B cell (primary cell): ENCODE results near the gene EMC6. TPM values are rescaled to one million over a fixed set of nuclear protein-coding genes. Genes with fewer than 3 reads are reported as not detected.

Experiments
- ATAC-seq: fragments of 200-7000 bp; cut with Tn5 transposase; one replicate; pipeline ENCODE4 v1.10.0; 2021; ENCODE audit warnings: low read depth, mild to moderate bottlenecking, moderate number of reproducible peaks, moderate library complexity
- CTCF ChIA-PET: fragments of 350-600 bp; sonication (Branson Sonifier 250); formaldehyde crosslinking; loops from one replicate; lab custom pipeline; 2021; ENCODE audit warnings: antibody characterized with exemption, inconsistent platforms; lab: Charles Lee
- POLR2A ChIA-PET: fragments of 350-600 bp; sonication (Branson Sonifier 250); formaldehyde crosslinking; loops from one replicate; lab custom pipeline; 2021; ENCODE audit warnings: antibody characterized with exemption; lab: Charles Lee
- DNase-seq: peaks from one replicate; pipeline ENCODE4 v3.0.0; 2013
- H2AFZ ChIP-seq: 2 replicates; pipeline ENCODE4 v1.6.1; 2012; ENCODE audit warnings: mild to moderate bottlenecking, low read depth, low read length; ENCODE audit not compliant: insufficient read depth, poor library complexity, severe bottlenecking
- H3K27ac ChIP-seq, 2 donors: 1 replicate in 1 of 2; 2 replicates in 1 of 2; pipeline ENCODE4 v1.5.1; 2012 to 2013; ENCODE audit warnings: low read length in 2 of 2, mild to moderate bottlenecking in 2 of 2, moderate library complexity in 1 of 2
- H3K27me3 ChIP-seq, 4 experiments: fragments of 200-600 bp in 1 of 4; sonication (generic) in 1 of 4; replicated peaks in 1 of 4; 1 replicate in 2 of 4; 2 replicates in 2 of 4; pipeline versions ENCODE4 v1.6.1 to v1.7.0; 2013 to 2016; ENCODE audit warnings: low read length in 3 of 4, mild to moderate bottlenecking in 2 of 4, mixed read lengths in 1 of 4, moderate library complexity in 1 of 4; ENCODE audit not compliant: insufficient read depth in 4 of 4, control insufficient read depth in 3 of 4; ENCODE audit errors: control extremely low read depth in 1 of 4
- H3K36me3 ChIP-seq, 2 experiments: replicated peaks in 1 of 2; 1 replicate in 1 of 2; 2 replicates in 1 of 2; pipeline versions ENCODE4 v1.6.1 to v1.7.1; 2013; ENCODE audit warnings: low read length in 1 of 2; ENCODE audit not compliant: insufficient read depth in 2 of 2, control insufficient read depth in 1 of 2; ENCODE audit errors: control extremely low read depth in 1 of 2, extremely low read depth in 1 of 2
- H3K4me1 ChIP-seq, 2 donors: fragments of 200-600 bp in 1 of 2; sonication (generic) in 1 of 2; 1 replicate in 1 of 2; 2 replicates in 1 of 2; pipeline versions ENCODE4 v1.5.1 to v1.6.1; 2013 to 2017; ENCODE audit warnings: low read length in 2 of 2; ENCODE audit not compliant: control insufficient read depth in 2 of 2, insufficient read depth in 2 of 2
- H3K4me2 ChIP-seq: replicated peaks from 2 replicates; pipeline ENCODE3; 2012; ENCODE audit warnings: mild to moderate bottlenecking, low read depth, low read length; ENCODE audit not compliant: poor library complexity, severe bottlenecking
- H3K4me3 ChIP-seq, 5 experiments: fragments of 200-600 bp in 1 of 5; sonication (generic) in 1 of 5; 1 replicate in 3 of 5; 2 replicates in 2 of 5; pipeline versions ENCODE4 v1.5.1 to v1.7.0; 2011 to 2016; ENCODE audit warnings: low read length in 4 of 5, mild to moderate bottlenecking in 4 of 5, low read depth in 2 of 5, control low read depth in 1 of 5, moderate library complexity in 1 of 5; ENCODE audit not compliant: insufficient read depth in 1 of 5; ENCODE audit errors: control extremely low read depth in 1 of 5, extremely low read depth in 1 of 5
- H3K79me2 ChIP-seq: fragments of 200-600 bp; sonication (generic); one replicate; pipeline ENCODE4 v1.6.0; 2016; ENCODE audit warnings: low read length; ENCODE audit not compliant: control insufficient read depth, insufficient read depth
- H3K9ac ChIP-seq: fragments of 200-600 bp; sonication (generic); 2 replicates; pipeline ENCODE4 v1.6.1; 2017; ENCODE audit warnings: mild to moderate bottlenecking, low read length, moderate library complexity
- H3K9me3 ChIP-seq, 3 donors: one replicate each; pipeline versions ENCODE4 v1.6.1 to v1.7.1; 2013; ENCODE audit warnings: low read length in 2 of 3; ENCODE audit not compliant: control insufficient read depth in 2 of 3, insufficient read depth in 1 of 3; ENCODE audit errors: control extremely low read depth in 1 of 3
- H4K20me1 ChIP-seq: 2 replicates; pipeline ENCODE4 v1.6.0; 2012; ENCODE audit warnings: mild to moderate bottlenecking, low read length; ENCODE audit not compliant: insufficient read depth, control insufficient read depth, poor library complexity, severe bottlenecking
- H3K27ac Mint-ChIP-seq: one replicate; pipeline ENCODE4 v1.8.0; 2021; ENCODE audit warnings: mixed read lengths
- H3K27me3 Mint-ChIP-seq: one replicate; pipeline ENCODE4 v1.8.0; 2021; ENCODE audit warnings: mixed read lengths
- H3K4me1 Mint-ChIP-seq: one replicate; pipeline ENCODE4 v1.8.0; 2021; ENCODE audit warnings: mixed read lengths
- H3K4me3 Mint-ChIP-seq: one replicate; pipeline ENCODE4 v1.8.0; 2021; ENCODE audit warnings: mixed read lengths
- H3K9me3 Mint-ChIP-seq: one replicate; pipeline ENCODE4 v1.8.0; 2022; ENCODE audit warnings: mixed read lengths; ENCODE audit not compliant: insufficient read depth
- CTCF ChIP-seq: fragments of 200-600 bp; IDR thresholded peaks from one replicate; pipeline ENCODE4 v1.8.0; 2022; ENCODE audit warnings: antibody characterized with exemption, mild to moderate bottlenecking
- EZH2 ChIP-seq: IDR thresholded peaks from 2 replicates; pipeline ENCODE4 v1.6.1; 2012; ENCODE audit warnings: borderline replicate concordance, low read depth, mild to moderate bottlenecking, moderate library complexity, low read length; ENCODE audit not compliant: insufficient read depth, poor library complexity, severe bottlenecking
- WGBS: methylation state at CpG from one replicate; pipeline ENCODE4 v1.1.5; 2013; ENCODE audit warnings: missing lambda C conversion rate; ENCODE audit not compliant: insufficient coverage; 5-methylcytosine and 5-hydroxymethylcytosine counted together
- intact Hi-C: fragments of 100-400 bp; cut with micrococcal nuclease; formaldehyde crosslinking; loops from one replicate; pipeline ENCODE4 v1.10.0; 2022
- polyA plus RNA-seq: library from polyadenylated mRNA; depleted of rRNA; stranded (reverse); fragments of >200 nt; gene quantifications from 2 replicates; pipeline ENCODE4 v1.2.3, GENCODE V29; 2012
- total RNA-seq, 2 donors: library from RNA; stranded (reverse); fragments of 120-200 nt in 1 of 2; gene quantifications; 1 replicate in 1 of 2; 2 replicates in 1 of 2; pipeline versions ENCODE4 v1.2.3 to v1.2.4, GENCODE V29; 2013 to 2022

Gene EMC6
- total and polyA plus RNA-seq, 2 donors (not counting 1 experiment from before 2014, with no cell fraction given), result 21.1 to 23.4 TPM

DNA sequence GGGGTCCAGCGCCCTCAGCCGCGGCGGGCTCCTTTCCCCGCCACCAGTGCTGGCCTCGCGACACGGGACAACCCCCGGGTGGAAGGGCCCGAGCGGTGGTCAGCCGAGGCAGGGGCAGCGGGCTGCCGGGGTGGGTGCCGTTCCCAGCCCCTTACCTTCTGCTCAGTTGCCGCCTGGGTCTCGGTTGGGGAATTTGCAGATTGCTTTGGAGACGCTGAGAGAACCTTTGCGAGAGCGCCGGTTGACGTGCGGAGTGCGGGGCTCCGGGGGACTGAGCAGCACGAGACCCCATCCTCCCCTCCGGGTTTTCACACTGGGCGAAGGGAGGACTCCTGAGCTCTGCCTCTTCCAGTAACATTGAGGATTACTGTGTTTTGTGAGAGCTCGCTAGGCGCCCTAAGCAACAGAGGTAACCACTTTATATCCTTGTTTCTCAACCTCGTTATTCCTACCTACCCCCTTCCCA is 31.7 kb upstream of the EMC6 start:
- peak overlapping the region; percentile 77 for H3K4me2 ChIP-seq
- Mint-ChIP-seq H3K4me1 (peaks cover 34% of the 10 kb centered on the region), H3K27ac (peak overlapping the region; percentile 59), H3K27me3 (no peaks in the 10 kb centered on the region), H3K9me3 (no peaks in the 10 kb centered on the region), H3K4me3 (peak overlapping the region; percentile 99)
- intact Hi-C loops, result loop anchor here (1.0 to 2.0 kb wide), 6 partner anchors 9 to 588 kb away; partner anchors contain the start of genes CYB5D2, EMC6, NCBP3 and TAX1BP3
- H3K36me3 ChIP-seq, result peaks cover 0 to 3% of the 10 kb centered on the region in 2 experiments
- WGBS, result under 1% methylated on average over 24 of the region's 31 CpGs
- peaks cover 45% of the 10 kb centered on the region for H3K79me2 ChIP-seq
- H3K4me1 ChIP-seq, result peaks cover 4 to 15% of the 10 kb centered on the region in 2 donors
- ATAC-seq (no peak), DNase-seq (no peak)
- peak overlapping the region; percentile 26 to 80 (median 76) for H3K4me3 ChIP-seq
- H3K27ac ChIP-seq, result peak overlapping the region; percentile 90 to 97
- no peak for TF ChIP-seq CTCF
- TF ChIP-seq EZH2, result no peak
- peaks cover 4% of the 10 kb centered on the region for H4K20me1 ChIP-seq
- POLR2A ChIA-PET, result interaction anchor here (0.6 to 1.4 kb wide), 5 partner anchors 22 to 506 kb away, joined by 3 to 5 read pairs (median 3); partner anchors contain the start of genes CYB5D2, EMC6, TAX1BP3 and ZZEF1
- H3K9ac ChIP-seq, result peak overlapping the region; percentile 83
- no peaks in the 10 kb centered on the region for H3K9me3 ChIP-seq
- CTCF ChIA-PET, result interaction anchor here (1.0 to 2.4 kb wide), 9 partner anchors 8 to 588 kb away, joined by 3 to 14 read pairs (median 6); no protein-coding TSS in a partner anchor
- H3K27me3 ChIP-seq, result no peaks in the 10 kb centered on the region
- peak overlapping the region; percentile 85 for H2AFZ ChIP-seq

DNA sequence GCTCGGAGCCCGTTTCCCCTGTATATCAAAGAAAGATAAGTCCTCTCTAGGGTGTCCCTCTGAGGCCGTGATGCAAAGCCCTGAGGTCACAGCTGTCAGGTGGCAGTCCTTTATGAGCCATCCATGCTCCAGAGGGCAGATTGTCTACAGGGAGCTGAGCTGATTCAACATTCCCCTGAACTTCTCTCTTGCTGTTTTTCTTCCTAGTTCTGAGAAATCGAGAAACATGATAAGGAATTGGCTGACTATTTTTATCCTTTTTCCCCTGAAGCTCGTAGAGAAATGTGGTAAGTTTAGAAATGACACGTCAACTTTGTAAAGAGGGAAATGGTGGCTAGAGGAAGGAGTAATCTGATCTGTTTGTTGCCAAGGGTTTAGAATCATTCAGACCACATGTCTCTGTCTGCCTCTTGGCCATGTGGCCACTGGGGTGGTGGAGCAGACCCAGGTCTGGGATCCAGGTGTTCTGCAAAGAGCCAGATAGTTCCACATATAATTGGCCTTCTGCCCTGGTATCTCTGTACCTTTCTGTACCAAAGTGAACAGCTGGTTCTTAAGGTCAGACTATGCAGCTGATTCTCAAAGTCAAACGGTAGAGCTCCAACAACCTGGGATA is 28.5 kb upstream of the EMC6 start:
- DNase-seq, result no peak
- no peaks in the 10 kb centered on the region for H3K9me3 ChIP-seq
- no peaks in the 10 kb centered on the region for H4K20me1 ChIP-seq
- Mint-ChIP-seq H3K4me1 (peaks cover 28% of the 10 kb centered on the region), H3K27ac (peak overlapping the region; percentile 5), H3K9me3 (no peaks in the 10 kb centered on the region), H3K27me3 (no peaks in the 10 kb centered on the region), H3K4me3 (no peak overlapping the region)
- H2AFZ ChIP-seq, result no peak overlapping the region
- intact Hi-C loops, result no loop called here
- ChIA-PET CTCF (no interaction called here), POLR2A (no interaction called here)
- peaks cover 5 to 17% of the 10 kb centered on the region in 2 donors for H3K4me1 ChIP-seq
- ATAC-seq, result no peak
- no peaks in the 10 kb centered on the region for H3K27me3 ChIP-seq
- TF ChIP-seq CTCF (no peak), EZH2 (no peak)
- no peak overlapping the region for H3K4me3 ChIP-seq
- 9% methylated on average over 7 of the region's 7 CpGs for WGBS
- H3K36me3 ChIP-seq, result no peaks in the 10 kb centered on the region
- H3K79me2 ChIP-seq, result peaks cover 26% of the 10 kb centered on the region
- no peak overlapping the region for H3K9ac ChIP-seq
- H3K27ac ChIP-seq, result no peak overlapping the region
- no peak overlapping the region for H3K4me2 ChIP-seq
